ENCODE data around the gene PDXP.

DNA sequence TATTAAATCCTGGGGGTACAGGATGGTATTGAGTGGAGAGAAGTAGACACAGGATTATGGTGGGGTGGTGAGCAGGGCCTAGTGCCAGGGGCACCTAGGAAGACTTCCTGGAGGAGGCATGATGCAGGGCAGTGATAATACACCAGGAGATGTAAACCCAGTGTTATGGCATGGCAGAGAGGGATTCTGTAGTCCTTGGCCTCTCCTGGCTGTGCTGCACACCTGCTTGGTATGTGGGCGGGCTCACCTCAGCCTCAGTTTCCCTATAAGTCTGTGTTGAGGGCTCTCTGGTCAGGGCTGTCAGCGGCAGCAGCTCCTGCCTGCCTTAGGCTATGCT is 2.2 kb downstream of the PDXP start:
- TF ChIP-seq POLR2A (IDR thresholded peaks at IDR 0.05; ENCODE audit: low read depth, low read length) (no peak), EZH2 (IDR thresholded peaks at IDR 0.05; ENCODE audit: borderline replicate concordance, low read depth, low read length, severe bottlenecking) (no peak)
- TF ChIP-seq, protein P1, sequence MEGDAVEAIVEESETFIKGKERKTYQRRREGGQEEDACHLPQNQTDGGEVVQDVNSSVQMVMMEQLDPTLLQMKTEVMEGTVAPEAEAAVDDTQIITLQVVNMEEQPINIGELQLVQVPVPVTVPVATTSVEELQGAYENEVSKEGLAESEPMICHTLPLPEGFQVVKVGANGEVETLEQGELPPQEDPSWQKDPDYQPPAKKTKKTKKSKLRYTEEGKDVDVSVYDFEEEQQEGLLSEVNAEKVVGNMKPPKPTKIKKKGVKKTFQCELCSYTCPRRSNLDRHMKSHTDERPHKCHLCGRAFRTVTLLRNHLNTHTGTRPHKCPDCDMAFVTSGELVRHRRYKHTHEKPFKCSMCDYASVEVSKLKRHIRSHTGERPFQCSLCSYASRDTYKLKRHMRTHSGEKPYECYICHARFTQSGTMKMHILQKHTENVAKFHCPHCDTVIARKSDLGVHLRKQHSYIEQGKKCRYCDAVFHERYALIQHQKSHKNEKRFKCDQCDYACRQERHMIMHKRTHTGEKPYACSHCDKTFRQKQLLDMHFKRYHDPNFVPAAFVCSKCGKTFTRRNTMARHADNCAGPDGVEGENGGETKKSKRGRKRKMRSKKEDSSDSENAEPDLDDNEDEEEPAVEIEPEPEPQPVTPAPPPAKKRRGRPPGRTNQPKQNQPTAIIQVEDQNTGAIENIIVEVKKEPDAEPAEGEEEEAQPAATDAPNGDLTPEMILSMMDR (IDR thresholded peaks at IDR 0.05; ENCODE audit: extremely low read depth in 1 of 2, insufficient read depth in 1 of 2, low read depth in 1 of 2, low read length in 2 of 2) = no peak

All from endothelial cell of umbilical vein (primary cell).